ENCODE data around the gene TBC1D10B.

TBC1D10B gene

DNA sequence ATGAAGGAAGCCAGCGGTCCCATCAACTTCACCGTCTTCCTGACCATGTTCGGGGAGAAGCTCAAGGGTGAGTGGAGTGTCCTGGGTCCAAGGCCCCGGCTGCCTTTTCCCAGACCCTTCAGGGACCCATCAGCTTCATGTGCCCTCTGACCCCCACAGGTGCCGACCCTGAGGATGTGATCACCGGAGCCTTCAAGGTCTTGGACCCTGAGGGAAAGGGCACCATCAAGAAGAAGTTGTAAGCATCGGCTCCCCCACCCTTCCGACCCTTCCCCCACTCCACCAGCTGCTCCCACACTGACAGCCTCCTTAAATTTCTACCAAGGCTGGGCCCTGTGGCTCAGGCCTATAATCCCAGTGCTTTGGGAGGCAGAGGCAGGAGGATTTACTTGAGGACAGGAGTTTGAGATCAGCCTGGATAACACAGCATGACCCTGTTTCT is 6.2 kb upstream of the TBC1D10B start:
- ATAC-seq (replicated peaks; ENCODE audit: extremely low read depth, poor library complexity, severe bottlenecking) = no peak
- no peak overlapping the region for H3K4me3 Mint-ChIP-seq
- no peak for DNase-seq (ENCODE audit: low spot score in 2 of 2)
- no peaks in the 10 kb centered on the region for H3K27me3 Mint-ChIP-seq
- H3K27ac Mint-ChIP-seq (ENCODE audit: low read depth) = peak overlapping the region; percentile 99
- H3K9me3 Mint-ChIP-seq = no peaks in the 10 kb centered on the region
- H3K36me3 Mint-ChIP-seq (ENCODE audit: insufficient read depth) = peaks cover 25% of the 10 kb centered on the region
- H3K4me1 Mint-ChIP-seq = peaks cover 55% of the 10 kb centered on the region

DNA sequence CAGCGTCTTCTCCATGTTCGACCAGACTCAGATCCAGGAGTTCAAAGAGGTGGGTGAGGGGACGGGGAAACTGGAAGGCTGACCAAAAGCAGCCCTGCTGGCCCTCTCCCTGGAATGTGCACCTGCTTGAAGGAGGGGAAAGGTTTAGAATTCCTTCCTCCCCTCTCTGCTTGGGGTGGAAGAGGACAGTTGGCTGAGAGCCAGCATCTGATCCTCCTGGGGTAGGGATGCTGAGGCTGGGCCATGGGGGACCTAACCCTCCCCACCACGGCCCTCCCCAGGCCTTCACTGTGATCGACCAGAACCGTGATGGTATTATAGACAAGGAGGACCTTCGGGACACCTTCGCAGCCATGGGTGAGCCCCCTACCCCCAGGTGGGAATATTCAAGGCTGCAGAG is 5.6 kb upstream of the TBC1D10B start:
- Mint-ChIP-seq H3K36me3 (ENCODE audit: insufficient read depth) (peaks cover 26% of the 10 kb centered on the region), H3K27ac (ENCODE audit: low read depth) (peak overlapping the region; percentile 62), H3K4me3 (no peak overlapping the region), H3K27me3 (no peaks in the 10 kb centered on the region), H3K9me3 (no peaks in the 10 kb centered on the region), H3K4me1 (peaks cover 55% of the 10 kb centered on the region)
- no peak for ATAC-seq (replicated peaks; ENCODE audit: extremely low read depth, poor library complexity, severe bottlenecking)
- DNase-seq (ENCODE audit: low spot score in 2 of 2) = no peak

DNA sequence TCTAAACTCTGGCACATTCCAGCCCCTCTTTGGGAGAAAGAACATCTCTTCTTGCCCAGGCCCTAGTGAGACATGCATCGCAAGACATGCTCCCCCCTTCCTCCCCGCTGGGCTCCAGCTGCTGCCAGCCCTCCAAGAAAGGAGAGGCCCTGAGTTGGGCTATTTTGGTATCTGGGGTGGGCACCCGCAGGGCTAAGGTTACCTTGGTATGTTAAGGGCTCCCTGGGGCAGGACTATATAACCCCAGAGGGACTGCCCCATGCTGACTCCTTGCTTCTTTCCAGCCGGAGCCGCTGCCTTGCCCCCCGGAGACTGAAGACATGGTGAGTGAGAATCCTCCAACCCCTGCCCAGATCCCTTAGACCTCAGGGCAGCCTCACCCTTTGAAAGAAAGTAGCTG is 4.2 kb upstream of the TBC1D10B start, which contains the start of gene MYL11:
TSS of gene MYL11 (plus strand) at position 265 of the 400 bp plus-strand sequence. CDS start at position 321, 56 bp downstream.
- no peak for ATAC-seq (replicated peaks; ENCODE audit: extremely low read depth, poor library complexity, severe bottlenecking)
- no peaks in the 10 kb centered on the region for H3K9me3 Mint-ChIP-seq
- peak within 1 kb of the TSS; percentile 74 for H3K27ac Mint-ChIP-seq (ENCODE audit: low read depth)
- no peak within 1 kb of the TSS for H3K4me3 Mint-ChIP-seq
- no peaks in the 10 kb centered on the region for H3K27me3 Mint-ChIP-seq
- no peak for DNase-seq (ENCODE audit: low spot score in 2 of 2)
- peaks cover 26% of the 10 kb centered on the region for H3K36me3 Mint-ChIP-seq (ENCODE audit: insufficient read depth)
- H3K4me1 Mint-ChIP-seq = peaks cover 42% of the 10 kb centered on the region

DNA sequence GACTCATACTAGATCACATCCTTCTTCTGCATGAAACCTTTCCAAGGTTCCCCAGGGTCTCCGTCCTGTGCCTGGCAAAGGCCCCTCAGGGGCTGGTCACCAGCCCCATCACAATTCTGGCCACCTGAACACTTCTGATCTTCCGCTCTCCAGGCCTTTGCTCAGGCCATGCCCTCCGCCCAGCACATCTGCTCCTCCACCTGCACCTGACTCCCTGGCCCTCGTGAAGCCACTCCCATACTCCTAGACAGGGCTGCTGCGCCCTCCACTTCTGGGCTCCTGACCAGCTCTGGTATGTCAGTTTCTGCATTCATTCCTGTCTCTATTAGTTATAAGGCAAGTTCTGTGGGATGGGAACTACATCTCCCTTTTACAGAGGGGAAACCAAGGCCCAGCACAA is 2.4 kb upstream of the TBC1D10B start:
- Mint-ChIP-seq H3K27me3 (no peaks in the 10 kb centered on the region), H3K9me3 (no peaks in the 10 kb centered on the region), H3K36me3 (ENCODE audit: insufficient read depth) (peaks cover 12% of the 10 kb centered on the region), H3K4me3 (peak overlapping the region; percentile 33), H3K4me1 (peaks cover 42% of the 10 kb centered on the region), H3K27ac (ENCODE audit: low read depth) (peak overlapping the region; percentile 74)
- ATAC-seq (replicated peaks; ENCODE audit: extremely low read depth, poor library complexity, severe bottlenecking) = no peak
- DNase-seq (ENCODE audit: low spot score in 2 of 2) = no peak

DNA sequence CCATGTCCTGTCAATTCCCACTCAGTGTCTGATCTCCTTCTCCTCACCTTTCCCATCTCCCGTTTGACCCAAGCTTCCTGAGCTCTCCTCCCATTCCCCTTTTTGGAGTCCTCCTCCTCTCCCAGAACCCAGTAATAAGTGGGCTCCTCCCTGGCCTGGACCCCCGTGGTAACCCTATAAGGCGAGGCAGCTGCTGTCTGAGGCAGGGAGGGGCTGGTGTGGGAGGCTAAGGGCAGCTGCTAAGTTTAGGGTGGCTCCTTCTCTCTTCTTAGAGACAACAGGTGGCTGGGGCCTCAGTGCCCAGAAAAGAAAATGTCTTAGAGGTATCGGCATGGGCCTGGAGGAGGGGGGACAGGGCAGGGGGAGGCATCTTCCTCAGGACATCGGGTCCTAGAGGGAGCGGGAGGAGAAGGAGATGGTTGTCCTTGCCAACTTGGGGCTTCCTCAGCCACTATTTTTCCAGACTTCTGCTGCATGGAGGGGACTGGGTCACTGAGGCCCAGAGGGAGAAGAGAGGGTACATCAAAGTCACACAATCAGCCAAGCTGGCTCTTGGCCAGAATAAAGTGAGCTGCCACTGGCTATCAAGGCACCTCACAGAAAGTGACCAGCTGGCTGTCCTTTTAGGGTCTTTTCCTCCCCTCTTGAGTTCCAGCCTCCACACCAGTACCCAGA is 1.9 kb upstream of the TBC1D10B start:
- DNase-seq (ENCODE audit: low spot score in 2 of 2) (no peak), ATAC-seq (replicated peaks; ENCODE audit: extremely low read depth, poor library complexity, severe bottlenecking) (no peak)
- peaks cover 11% of the 10 kb centered on the region for H3K36me3 Mint-ChIP-seq (ENCODE audit: insufficient read depth)
- H3K4me1 Mint-ChIP-seq = peaks cover 42% of the 10 kb centered on the region
- H3K4me3 Mint-ChIP-seq = peak overlapping the region; percentile 58
- no peaks in the 10 kb centered on the region for H3K27me3 Mint-ChIP-seq
- H3K9me3 Mint-ChIP-seq = no peaks in the 10 kb centered on the region
- H3K27ac Mint-ChIP-seq (ENCODE audit: low read depth) = peak overlapping the region; percentile 88

DNA sequence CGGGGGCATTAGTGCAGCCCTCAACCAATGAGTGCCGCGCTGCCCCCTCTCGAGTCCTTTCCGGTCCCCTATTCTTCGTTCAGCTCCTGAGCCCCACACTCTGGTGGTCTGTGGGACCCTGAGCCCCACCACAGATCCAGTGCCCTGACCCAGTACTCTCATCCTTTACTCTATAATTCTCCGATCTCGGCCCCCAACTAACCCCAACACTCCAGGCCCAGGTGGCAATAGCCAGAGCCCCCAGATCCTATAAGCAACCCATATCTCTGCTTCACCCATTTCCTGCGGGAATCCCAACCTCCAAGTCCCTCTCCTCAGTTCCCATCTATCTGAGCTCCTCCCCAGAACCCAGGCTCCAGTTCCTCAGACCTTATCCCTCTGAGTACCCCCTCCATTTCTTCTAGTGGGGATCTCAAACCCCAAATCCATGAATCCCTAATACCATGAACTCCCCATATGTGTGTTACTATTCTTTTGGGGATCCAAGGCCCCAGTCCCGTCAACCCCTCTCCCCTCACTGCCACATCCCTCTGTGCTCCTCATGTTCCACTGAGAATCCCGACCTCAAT is 1.0 kb upstream of the TBC1D10B start:
- Mint-ChIP-seq H3K27me3 (no peaks in the 10 kb centered on the region), H3K9me3 (no peaks in the 10 kb centered on the region), H3K27ac (ENCODE audit: low read depth) (peak overlapping the region; percentile 88), H3K4me1 (peaks cover 48% of the 10 kb centered on the region), H3K4me3 (peak overlapping the region; percentile 58), H3K36me3 (ENCODE audit: insufficient read depth) (peaks cover 11% of the 10 kb centered on the region)
- no peak for DNase-seq (ENCODE audit: low spot score in 2 of 2)
- no peak for ATAC-seq (replicated peaks; ENCODE audit: extremely low read depth, poor library complexity, severe bottlenecking)

DNA sequence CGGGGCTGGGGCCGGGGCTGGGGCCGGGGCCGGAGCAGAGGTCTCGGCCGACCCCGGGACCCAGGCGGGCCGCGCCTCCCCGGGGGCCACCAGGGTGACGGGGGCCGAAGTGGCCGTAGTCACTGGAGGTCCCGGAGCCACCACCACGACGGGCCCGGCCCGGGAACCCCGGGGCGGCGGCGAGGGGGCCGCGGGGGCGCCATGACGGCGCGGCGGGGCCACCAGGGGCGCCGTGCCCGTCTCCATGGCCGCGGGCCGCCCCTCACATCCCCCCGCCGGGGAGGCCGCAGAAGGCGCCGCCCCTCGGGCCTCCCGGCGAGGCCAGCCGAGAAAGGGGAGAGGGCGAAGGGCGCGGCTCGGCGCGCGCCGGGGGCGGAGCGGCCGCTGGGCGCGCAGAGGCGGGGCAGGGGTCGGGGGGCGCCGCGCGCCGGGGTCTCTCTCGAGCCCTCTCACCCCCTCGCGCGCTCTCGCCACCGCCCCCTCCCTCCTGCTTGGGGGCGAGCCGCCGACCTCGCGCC is 297 bp downstream of the TBC1D10B start:
- Mint-ChIP-seq H3K36me3 (ENCODE audit: insufficient read depth) (peaks cover 15% of the 10 kb centered on the region), H3K4me1 (peaks cover 54% of the 10 kb centered on the region), H3K27me3 (no peaks in the 10 kb centered on the region), H3K27ac (ENCODE audit: low read depth) (peak overlapping the region; percentile 88), H3K9me3 (no peaks in the 10 kb centered on the region), H3K4me3 (peak overlapping the region; percentile 80)
- ATAC-seq (replicated peaks; ENCODE audit: extremely low read depth, poor library complexity, severe bottlenecking) (no peak), DNase-seq (ENCODE audit: low spot score in 2 of 2) (no peak)

DNA sequence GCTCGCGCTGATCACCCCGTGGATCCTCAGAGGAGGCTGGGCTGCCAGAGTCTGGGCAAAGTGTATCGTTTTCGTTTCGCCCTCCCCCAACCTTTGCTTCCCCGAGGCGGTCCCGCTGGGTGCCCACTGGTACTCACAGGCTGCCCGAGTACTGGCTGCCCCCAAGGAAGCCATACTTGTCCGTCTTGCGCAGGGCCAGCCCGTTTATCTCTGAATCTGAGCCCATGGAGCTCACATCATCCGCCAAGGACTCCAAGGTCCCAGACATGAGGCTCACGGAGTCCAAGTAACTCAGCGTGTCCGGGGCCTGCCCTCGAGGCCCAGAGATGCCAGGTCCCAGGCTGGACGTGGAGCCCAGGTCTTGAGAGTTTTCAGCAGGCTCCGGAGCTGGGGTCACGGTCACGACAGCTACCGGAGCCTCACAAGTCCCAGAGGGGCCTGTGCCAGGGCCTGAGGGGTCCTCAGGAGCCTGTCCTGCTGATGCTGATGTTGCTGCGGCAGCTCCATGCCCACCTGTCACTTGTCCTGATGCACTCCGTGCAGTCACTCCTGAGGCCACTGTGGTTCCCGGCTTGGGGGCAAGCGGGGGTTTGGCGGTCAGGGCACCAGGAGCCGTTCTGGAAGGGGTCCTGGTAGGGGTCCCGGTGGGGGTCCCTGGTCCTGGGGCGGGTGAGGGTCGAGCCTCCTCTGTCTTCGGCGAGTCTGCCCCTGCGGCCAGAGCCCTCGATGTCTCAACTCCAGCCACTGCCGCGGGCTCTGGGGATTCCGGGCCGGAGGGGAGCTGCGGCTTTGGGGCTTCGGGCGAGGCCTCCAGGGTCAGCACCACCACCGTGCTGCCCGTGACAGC is 980 bp downstream of the TBC1D10B start:
- Mint-ChIP-seq H3K27ac (ENCODE audit: low read depth) (peak overlapping the region; percentile 68), H3K36me3 (ENCODE audit: insufficient read depth) (peaks cover 16% of the 10 kb centered on the region), H3K9me3 (no peaks in the 10 kb centered on the region), H3K4me1 (peaks cover 54% of the 10 kb centered on the region), H3K27me3 (no peaks in the 10 kb centered on the region), H3K4me3 (peak overlapping the region; percentile 80)
- no peak for DNase-seq (ENCODE audit: low spot score in 2 of 2)
- ATAC-seq (replicated peaks; ENCODE audit: extremely low read depth, poor library complexity, severe bottlenecking) = no peak

DNA sequence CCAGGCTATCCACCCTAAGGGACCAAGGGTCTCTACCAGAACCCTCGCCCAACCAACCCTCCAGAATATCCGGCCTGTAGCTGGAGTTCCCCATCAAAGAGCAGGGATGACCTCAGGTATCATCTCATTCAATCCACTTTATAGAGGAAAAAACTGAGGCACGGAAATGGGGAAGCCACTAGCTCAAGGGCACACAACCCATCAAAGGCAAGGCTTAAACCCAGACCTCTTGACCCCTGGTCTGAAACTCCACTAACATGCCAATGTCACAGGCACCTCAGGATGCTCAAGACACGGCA is 1.6 kb downstream of the TBC1D10B start:
- Mint-ChIP-seq H3K36me3 (ENCODE audit: insufficient read depth) (peaks cover 18% of the 10 kb centered on the region), H3K27ac (ENCODE audit: low read depth) (peak overlapping the region; percentile 68)

DNA sequence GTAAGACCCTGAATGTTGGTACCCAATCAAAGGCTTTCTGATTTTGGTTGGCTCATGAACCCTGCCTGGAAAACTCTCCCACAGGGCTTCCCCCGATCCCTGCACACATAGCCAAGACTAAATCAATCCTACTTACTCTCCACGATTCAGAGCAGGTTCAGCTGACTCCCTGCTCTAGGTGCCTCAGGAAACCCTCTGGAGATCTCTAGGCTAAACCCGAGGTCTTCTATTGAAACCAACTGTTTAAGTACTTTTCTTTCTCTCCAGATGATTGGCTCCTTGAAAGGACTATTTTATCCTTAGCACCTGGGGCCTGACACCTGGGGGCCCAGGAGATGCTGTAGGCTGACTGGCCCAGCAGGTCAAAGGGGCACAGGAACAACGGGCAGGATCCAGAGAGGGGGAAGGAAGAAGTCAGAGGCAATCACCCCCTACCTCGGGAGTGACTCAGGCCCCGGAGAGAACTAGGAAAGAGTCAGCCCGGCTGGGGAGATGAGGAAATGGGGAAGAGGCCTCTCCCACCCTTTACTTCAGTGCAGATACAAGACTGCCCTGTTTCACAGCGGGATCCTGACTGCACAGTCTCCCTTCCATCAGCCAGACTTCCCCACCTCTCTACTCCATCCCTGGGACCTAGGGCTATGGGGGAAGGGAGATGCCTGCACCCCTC is 2.0 kb downstream of the TBC1D10B start:
- Mint-ChIP-seq H3K36me3 (ENCODE audit: insufficient read depth) (peaks cover 20% of the 10 kb centered on the region), H3K27ac (ENCODE audit: low read depth) (peak overlapping the region; percentile 68), H3K4me3 (peak overlapping the region; percentile 80), H3K4me1 (peaks cover 55% of the 10 kb centered on the region), H3K27me3 (no peaks in the 10 kb centered on the region), H3K9me3 (no peaks in the 10 kb centered on the region)
- DNase-seq (ENCODE audit: low spot score in 2 of 2) = no peak
- no peak for ATAC-seq (replicated peaks; ENCODE audit: extremely low read depth, poor library complexity, severe bottlenecking)

More for the DNA sequence above, 1.6 kb downstream of the TBC1D10B start:
- Mint-ChIP-seq H3K4me1 (peaks cover 54% of the 10 kb centered on the region), H3K4me3 (peak overlapping the region; percentile 80), H3K9me3 (no peaks in the 10 kb centered on the region), H3K27me3 (no peaks in the 10 kb centered on the region)
- DNase-seq (ENCODE audit: low spot score in 2 of 2) = no peak
- ATAC-seq (replicated peaks; ENCODE audit: extremely low read depth, poor library complexity, severe bottlenecking) = no peak

DNA sequence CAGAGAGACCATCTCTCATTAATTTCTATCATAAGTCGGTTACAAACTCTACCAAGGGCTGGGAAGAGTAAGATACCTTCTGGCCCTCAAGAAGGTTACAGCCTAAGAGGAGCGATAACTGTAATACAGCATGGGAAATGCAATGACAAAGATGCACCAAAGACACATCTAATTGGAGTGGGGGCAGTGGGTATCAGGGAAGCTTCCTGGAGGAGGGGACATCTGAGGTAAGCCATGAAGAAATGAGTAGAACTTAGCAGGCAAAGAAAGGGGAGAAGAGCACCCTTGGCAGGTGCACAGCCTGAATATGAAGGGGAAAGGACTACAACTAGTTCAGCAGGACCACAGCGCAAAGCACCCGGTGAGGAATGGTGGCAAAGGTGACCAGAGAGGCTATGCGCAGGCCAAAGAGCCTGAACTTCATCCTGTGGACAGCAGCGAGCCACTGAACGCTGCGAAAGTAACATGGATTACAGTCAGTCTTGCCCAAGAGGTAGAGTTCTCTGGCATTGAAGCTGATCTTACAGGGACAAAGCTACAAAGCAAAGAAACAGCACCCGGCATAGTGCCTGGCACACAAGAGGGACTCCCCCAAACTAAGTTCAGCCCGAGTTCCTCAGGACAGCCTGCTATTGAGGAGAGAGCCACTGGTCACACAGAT is 2.8 kb downstream of the TBC1D10B start:
- Mint-ChIP-seq H3K27me3 (no peaks in the 10 kb centered on the region), H3K27ac (ENCODE audit: low read depth) (peak overlapping the region; percentile 36), H3K9me3 (no peaks in the 10 kb centered on the region), H3K4me3 (peak overlapping the region; percentile 80), H3K36me3 (ENCODE audit: insufficient read depth) (peaks cover 23% of the 10 kb centered on the region), H3K4me1 (peaks cover 55% of the 10 kb centered on the region)
- DNase-seq (ENCODE audit: low spot score in 2 of 2) (no peak), ATAC-seq (replicated peaks; ENCODE audit: extremely low read depth, poor library complexity, severe bottlenecking) (no peak)

DNA sequence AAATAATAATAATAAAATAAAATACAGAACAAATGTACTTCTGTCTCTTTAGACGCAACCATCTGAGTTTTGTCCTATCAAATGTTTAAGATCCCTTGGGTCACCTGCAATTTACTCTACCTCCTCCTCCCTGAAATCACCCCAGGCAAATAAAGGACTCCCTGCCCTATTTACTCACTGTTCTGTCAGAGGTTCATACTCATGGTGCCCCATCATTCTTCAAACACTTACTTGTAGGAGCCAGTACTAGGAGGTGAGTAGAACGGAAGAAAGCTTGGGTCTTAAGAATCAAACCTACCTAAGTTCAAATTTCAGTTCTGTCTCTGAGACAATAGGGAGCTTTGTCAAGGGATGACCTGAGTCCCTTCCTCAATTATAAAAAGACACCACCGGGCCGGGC is 3.8 kb downstream of the TBC1D10B start:
- peaks cover 25% of the 10 kb centered on the region for H3K36me3 Mint-ChIP-seq (ENCODE audit: insufficient read depth)
- H3K4me1 Mint-ChIP-seq = peaks cover 52% of the 10 kb centered on the region
- no peaks in the 10 kb centered on the region for H3K9me3 Mint-ChIP-seq
- ATAC-seq (replicated peaks; ENCODE audit: extremely low read depth, poor library complexity, severe bottlenecking) (no peak), DNase-seq (ENCODE audit: low spot score in 2 of 2) (no peak)
- H3K27ac Mint-ChIP-seq (ENCODE audit: low read depth) = peak overlapping the region; percentile 36
- H3K27me3 Mint-ChIP-seq = no peaks in the 10 kb centered on the region
- peak overlapping the region; percentile 80 for H3K4me3 Mint-ChIP-seq

Data from central memory CD8-positive, alpha-beta T cell (primary cell).